Mesodermal cell (in vitro differentiated cells): ENCODE results near the gene SLC35A3.
"Not testable (repeated sequence)": the region's sequence is repeated elsewhere in the genome, so short reads cannot be mapped to it uniquely, and the experiment has no call there.

Source experiments
- H3K27ac ChIP-seq: 2 replicates; pipeline ENCODE4 v1.7.0; 2013; ENCODE audit warnings: mild to moderate bottlenecking, low read depth, low read length, moderate library complexity; ENCODE audit not compliant: severe bottlenecking
- H3K36me3 ChIP-seq: 2 replicates; pipeline ENCODE4 v1.7.1; 2013; ENCODE audit warnings: mild to moderate bottlenecking, low read length, moderate library complexity; ENCODE audit not compliant: control insufficient read depth, insufficient read depth
- H3K4me1 ChIP-seq: one replicate; pipeline ENCODE4 v1.7.1; 2013; ENCODE audit warnings: mild to moderate bottlenecking, low read length; ENCODE audit not compliant: insufficient read depth, control insufficient read depth, poor library complexity, severe bottlenecking
- H3K4me3 ChIP-seq: 2 replicates; pipeline ENCODE4 v1.7.0; 2013; ENCODE audit warnings: low read length, control low read depth, mild to moderate bottlenecking; ENCODE audit not compliant: insufficient read depth, poor library complexity, severe bottlenecking; ENCODE audit errors: extremely low read depth
- H3K9me3 ChIP-seq: 2 replicates; pipeline ENCODE4 v1.7.1; 2013; ENCODE audit warnings: mild to moderate bottlenecking, low read length, moderate library complexity; ENCODE audit not compliant: control insufficient read depth
- WGBS, 2 experiments: methylation state at CpG; one replicate each; pipeline ENCODE4 v1.1.5; 2013; ENCODE audit warnings: missing lambda C conversion rate in 2 of 2; ENCODE audit not compliant: insufficient coverage in 2 of 2; 5-methylcytosine and 5-hydroxymethylcytosine counted together

The SLC35A3 gene

DNA sequence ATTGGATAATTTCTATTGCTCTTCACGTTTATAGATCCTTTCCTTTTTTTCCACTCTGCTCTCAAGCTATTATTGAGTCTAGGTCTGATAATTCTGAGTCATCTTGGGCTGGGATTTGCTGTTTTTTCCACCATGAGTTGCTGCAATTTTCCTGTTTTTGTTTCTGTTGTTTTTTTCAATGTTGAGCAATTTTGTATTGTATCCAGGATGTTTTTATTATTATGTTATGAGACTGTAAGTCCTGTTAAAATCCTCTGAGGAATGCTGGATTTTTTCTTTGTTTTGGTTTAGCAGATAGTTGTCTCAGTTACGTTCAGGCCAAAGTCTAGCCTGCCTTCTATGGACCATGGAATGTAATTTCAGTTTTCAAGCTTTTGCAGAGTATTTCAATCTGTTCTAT is 13.0 kb upstream of the SLC35A3 start:
- Histone ChIP-seq H3K4me1 (no peaks in the 10 kb centered on the region), H3K4me3 (no peak overlapping the region), H3K27ac (no peak overlapping the region), H3K36me3 (no peaks in the 10 kb centered on the region), H3K9me3 (peaks cover 4% of the 10 kb centered on the region)
- 80% methylated on average over 1 of the region's 2 CpGs; no CpG with 5 or more reads in 1 of the 2 experiments for WGBS, 2 experiments

DNA sequence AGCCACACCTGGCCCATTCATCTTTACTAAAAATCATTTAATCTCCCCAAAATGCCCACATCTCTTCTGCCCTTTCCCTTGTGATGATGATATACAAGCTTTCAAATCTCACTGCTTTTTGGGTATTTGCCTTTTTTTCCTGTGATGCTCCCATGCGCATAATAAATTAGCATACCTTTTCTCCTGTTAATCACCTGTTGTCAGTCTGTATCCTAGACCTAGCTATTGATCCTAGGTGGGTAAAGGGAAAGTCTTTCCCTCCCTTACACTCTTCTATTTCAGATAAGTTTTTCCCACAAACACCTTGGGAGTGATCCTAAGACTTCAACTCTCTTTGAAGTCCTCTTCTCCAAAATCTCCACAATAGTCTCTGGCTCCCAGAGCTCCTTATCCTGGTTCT is 12.0 kb upstream of the SLC35A3 start:
- no peak overlapping the region for H3K27ac ChIP-seq
- no peak overlapping the region for H3K4me3 ChIP-seq
- no peaks in the 10 kb centered on the region for H3K4me1 ChIP-seq
- peaks cover 4% of the 10 kb centered on the region for H3K9me3 ChIP-seq
- no peaks in the 10 kb centered on the region for H3K36me3 ChIP-seq
- no CpG with 5 or more reads among the region's 1 CpG for WGBS, 2 experiments

DNA sequence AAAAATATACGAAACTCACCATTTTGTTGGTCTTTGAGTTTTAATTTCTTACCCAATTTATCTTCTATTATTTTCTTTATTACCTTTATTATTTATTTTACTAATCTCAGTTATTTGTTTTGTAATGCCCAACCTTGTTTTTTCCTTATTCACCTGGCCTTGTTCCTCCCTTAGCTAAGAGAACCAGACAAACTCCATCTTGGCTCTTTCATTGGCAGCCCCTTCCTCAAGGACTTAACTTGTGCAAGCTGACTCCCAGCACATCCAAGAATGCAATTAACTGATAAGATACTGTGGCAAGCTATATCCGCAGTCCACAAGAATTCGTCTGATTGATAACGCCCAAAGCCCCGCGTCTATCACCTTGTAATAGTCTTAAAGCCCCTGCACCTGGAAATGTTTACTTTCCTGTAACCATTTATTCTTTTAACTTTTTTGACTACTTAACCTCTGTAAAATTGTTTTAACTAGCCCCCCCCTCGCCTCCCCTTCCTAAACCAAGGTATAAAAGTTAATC is 10.5 kb upstream of the SLC35A3 start:
- not testable (repeated sequence) for H3K9me3 ChIP-seq, H3K4me1 ChIP-seq, H3K27ac ChIP-seq, H3K4me3 ChIP-seq, H3K36me3 ChIP-seq
- 70 to 78% methylated on average over 6 of the region's 7 CpGs for WGBS, 2 experiments

DNA sequence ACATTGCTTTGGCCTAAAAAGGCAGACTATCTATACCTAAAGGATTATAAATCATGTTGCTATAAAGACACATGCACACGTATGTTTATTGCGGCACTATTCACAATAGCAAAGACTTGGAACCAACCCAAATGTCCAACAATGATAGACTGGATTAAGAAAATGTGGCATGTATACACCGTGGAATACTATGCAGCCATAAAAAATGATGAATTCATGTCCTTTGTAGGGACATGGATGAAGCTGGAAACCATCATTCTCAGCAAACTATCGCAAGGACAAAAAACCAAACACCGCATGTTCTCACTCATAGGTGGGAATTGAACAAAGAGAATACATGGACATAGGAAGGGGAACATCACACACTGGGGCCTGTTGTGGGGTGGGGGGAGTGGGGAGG is 9.5 kb upstream of the SLC35A3 start:
- not testable (repeated sequence) for H3K4me3 ChIP-seq, H3K9me3 ChIP-seq, H3K27ac ChIP-seq, H3K36me3 ChIP-seq, H3K4me1 ChIP-seq
- WGBS, 2 experiments = no CpG with 5 or more reads among the region's 5 CpGs

DNA sequence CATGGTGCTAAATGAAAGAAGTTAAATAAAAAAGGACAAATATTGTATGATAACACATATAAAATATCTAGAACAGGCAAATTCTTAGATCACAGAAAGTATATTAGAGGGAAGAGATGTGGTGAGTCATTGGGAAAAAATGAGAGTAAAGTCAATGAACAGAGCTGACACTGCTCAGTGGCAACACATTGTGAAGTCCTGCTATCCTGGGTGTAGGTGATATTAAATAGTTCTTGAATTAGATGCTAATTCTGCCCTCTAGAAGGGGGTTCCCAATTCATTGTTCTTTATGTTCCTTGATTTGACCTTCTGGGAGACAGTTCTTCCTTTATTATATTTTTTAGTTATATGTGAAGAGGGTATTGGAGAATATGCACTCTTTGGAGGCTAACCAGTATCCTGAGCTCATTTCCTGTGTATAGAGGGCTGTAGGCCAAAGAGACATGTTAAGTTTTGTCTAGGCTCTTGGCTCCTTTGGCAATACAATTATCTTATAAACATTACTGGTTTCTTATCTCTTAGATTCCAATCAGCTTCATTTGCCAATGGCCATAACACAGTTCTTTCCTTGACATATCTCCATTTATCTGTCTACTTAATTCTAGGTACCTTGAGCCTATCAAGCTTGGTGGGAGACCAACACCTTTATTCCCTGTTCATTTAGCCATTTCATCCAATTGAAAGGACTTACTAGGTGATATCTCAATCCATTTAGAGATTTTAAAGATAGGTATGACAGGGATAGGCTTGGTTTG is 6.6 kb upstream of the SLC35A3 start:
- Histone ChIP-seq H3K27ac (peak overlapping the region; percentile 52), H3K4me3 (no peak overlapping the region), H3K36me3 (no peaks in the 10 kb centered on the region), H3K4me1 (no peaks in the 10 kb centered on the region), H3K9me3 (no peaks in the 10 kb centered on the region)

DNA sequence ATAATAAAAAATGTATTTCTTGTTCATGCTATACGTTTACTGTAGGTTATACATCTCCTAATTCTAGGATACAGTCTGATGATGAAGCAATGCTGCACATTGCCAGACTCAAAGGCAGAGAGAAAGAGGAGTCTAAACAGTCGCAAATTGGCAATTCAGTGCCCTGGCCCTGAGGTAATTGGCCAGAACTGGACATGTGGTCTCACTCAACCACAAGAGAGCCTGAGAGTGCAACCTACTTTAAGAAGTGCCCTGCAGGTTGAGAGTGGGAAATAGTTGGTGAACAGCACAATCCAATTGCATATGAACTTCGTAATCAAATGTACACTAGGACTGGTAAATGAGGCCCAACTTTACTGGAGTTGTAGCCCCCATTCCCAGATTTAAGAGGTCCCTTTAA is 5.0 kb upstream of the SLC35A3 start:
- H3K27ac ChIP-seq = no peak overlapping the region
- no peaks in the 10 kb centered on the region for H3K4me1 ChIP-seq
- 96 to 100% methylated on average over 1 to 2 of the region's 3 CpGs for WGBS, 2 experiments
- H3K4me3 ChIP-seq = no peak overlapping the region
- no peaks in the 10 kb centered on the region for H3K36me3 ChIP-seq
- H3K9me3 ChIP-seq = no peaks in the 10 kb centered on the region

DNA sequence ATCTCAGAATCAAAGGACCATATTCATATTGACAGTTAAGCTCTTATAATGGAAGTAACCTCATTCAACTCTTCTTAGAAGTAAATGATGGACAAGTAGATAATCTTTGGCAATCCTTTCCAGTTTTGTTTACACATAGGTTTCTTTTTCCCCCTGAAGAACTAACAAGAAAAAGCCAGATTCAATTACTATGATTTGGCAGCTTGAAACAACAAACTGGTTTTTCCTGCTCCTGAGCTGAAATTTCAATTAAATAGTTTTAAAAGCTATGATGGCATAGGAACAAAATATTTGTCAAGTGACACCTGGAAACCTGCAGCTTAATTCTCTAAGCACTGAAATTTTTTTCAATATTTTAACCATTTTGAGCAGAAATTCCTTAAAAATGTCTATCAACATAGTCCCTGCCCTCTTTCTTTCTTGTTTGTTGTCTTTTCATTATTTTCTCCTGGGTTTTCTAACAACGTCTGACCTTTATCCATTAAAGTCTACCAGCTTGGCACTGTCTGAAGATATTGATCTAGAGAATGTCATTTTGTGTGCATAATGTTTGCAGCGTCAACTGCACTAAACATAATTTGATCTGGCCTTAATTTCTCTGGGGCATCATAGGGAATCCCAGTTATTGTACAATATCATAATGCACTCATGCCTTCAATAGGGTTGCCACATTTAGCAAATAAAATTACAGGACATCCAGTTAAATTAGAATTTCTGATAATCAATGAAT is 4.0 kb upstream of the SLC35A3 start:
- Histone ChIP-seq H3K4me1 (no peaks in the 10 kb centered on the region), H3K4me3 (no peak overlapping the region), H3K27ac (no peak overlapping the region), H3K9me3 (no peaks in the 10 kb centered on the region), H3K36me3 (no peaks in the 10 kb centered on the region)
- WGBS, 2 experiments = no CpG with 5 or more reads among the region's 2 CpGs

DNA sequence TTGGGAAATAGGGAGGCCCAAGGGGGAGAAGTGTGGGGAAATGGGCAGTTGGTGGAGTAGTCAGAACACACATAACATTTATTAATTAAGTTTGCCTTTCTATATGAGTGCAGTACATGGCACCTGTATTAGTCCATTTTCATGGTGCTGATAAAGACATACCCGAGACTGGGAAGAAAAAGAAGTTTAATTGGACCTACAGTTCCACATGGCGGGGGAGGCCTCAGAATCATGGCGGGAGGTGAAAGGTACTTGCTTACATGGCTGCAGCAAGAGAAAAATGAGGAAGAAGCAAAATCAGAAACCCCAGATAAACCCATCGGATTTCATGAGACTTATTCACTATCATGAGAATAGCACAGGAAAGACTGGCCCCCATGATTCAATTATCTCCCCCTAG is 1.6 kb upstream of the SLC35A3 start:
- WGBS, 2 experiments = 93 to 94% methylated on average over 2 to 3 of the region's 4 CpGs
- H3K36me3 ChIP-seq = no peaks in the 10 kb centered on the region
- no peak overlapping the region for H3K27ac ChIP-seq
- no peaks in the 10 kb centered on the region for H3K4me1 ChIP-seq
- H3K9me3 ChIP-seq = no peaks in the 10 kb centered on the region
- H3K4me3 ChIP-seq = no peak overlapping the region

DNA sequence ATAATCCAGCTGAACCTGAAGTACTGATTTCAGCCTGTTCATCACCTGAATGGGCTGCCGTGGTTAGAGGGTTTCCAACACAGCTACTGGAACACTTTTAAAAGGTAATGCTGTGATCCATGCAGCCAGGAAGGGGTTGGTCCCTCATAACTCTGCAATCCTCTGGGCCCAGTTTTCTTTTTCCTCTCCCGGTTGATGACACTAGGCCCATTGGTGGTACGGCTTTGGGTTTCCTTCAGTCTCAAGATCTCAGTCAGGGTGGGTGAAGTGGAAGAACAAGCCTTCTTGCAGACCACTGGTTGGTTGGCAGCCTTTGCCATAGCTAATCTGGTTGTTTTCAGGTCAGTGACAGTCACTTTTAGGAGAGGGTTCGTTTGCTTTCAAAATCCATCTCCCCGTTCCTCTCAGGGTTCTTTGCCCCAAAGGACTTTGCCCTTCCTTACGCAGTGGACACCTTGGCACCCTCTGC is 502 bp upstream of the SLC35A3 start:
- no peaks in the 10 kb centered on the region for H3K9me3 ChIP-seq
- 43 to 50% methylated on average over 4 to 6 of the region's 6 CpGs for WGBS, 2 experiments
- peak overlapping the region; percentile 68 for H3K4me3 ChIP-seq
- H3K36me3 ChIP-seq = peaks cover under 1% of the 10 kb centered on the region
- no peaks in the 10 kb centered on the region for H3K4me1 ChIP-seq
- H3K27ac ChIP-seq = peak overlapping the region; percentile 13

DNA sequence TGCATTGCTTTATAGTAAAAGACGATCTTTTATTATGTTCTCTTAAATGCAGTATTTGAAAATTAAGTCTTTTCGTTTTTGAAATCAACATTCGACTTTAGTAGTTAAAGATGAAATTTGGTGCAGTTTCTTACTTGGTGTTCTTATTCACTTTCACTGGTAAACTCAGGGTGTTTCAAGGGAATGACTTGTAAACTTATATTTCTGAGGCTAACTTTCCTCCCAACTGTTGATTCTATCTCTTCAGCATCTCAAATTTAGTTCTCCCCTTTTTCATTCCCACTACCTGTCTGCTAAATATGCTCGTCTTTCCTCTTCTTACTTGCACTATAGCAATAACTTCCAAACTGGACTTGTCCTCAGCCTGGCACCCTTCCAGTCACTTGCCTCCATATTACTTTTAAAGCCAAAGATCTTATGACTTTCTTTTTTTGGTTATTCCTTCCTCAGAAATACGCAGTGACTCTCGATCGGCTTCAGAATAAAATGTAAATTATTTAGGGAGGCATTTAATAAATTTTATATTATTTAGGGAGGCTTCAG is 988 bp downstream of the SLC35A3 start:
- Histone ChIP-seq H3K27ac (no peak overlapping the region), H3K36me3 (peaks cover 12% of the 10 kb centered on the region), H3K4me3 (peak overlapping the region; percentile 68), H3K4me1 (no peaks in the 10 kb centered on the region), H3K9me3 (no peaks in the 10 kb centered on the region)
- WGBS, 2 experiments = 33 to 85% methylated on average over 2 of the region's 7 CpGs

DNA sequence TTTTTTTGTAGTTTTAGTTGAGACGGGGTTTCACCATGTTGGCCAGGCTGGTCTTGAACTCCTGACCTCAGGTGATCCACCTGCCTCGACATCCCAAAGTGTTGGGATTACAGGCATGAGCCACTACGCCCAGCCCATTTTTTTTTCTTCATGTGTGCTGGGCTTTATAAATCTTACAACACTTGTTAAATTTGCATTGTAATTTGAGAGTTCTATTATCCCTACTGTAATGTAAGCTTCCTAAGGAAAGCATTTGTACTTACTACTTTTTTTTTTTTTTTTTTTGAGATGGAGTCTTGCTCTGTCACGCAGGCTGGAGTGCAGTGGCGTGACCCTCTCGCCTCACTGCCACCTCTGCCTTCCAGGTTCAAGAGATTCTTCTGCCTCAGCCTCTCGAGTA is 2.3 kb downstream of the SLC35A3 start:
- not testable (repeated sequence) for H3K4me3 ChIP-seq, H3K4me1 ChIP-seq, H3K9me3 ChIP-seq, H3K27ac ChIP-seq
- 96 to 100% methylated on average over 1 to 4 of the region's 7 CpGs for WGBS, 2 experiments
- peaks cover 14% of the 10 kb centered on the region for H3K36me3 ChIP-seq
